Astrocyte of the spinal cord (primary cell): Measurements from ENCODE around the gene METTL26.

Source experiments
- DNase-seq: peaks from one replicate; pipeline ENCODE4 v3.0.0; 2011; ENCODE audit warnings: low read depth, low spot score
- H3K4me3 ChIP-seq: 2 replicates; pipeline ENCODE4 v1.5.1; 2011; ENCODE audit warnings: low read depth, mild to moderate bottlenecking, low read length, moderate library complexity
- CTCF ChIP-seq: IDR thresholded peaks from 2 replicates; pipeline ENCODE4 v1.5.1; 2012; ENCODE audit warnings: low read depth, mild to moderate bottlenecking, low read length, inconsistent platforms
- in situ Hi-C: cut with HindIII; loops from 2 replicates; pipeline ENCODE4 v1.10.0; 2017; ENCODE audit warnings: low sequenced_read_pairs

The METTL26 gene

GRCh38 chr16:681746-682427, 45.8 kb upstream of the METTL26 start:
- TF ChIP-seq CTCF: no peak
- peak; percentile 19 for DNase-seq
- H3K4me3 ChIP-seq: peak overlapping the region; percentile 75
- in situ Hi-C loops: no loop called here

GRCh38 chr16:680967-681745, 45.1 kb upstream of the METTL26 start:
- H3K4me3 ChIP-seq: peak overlapping the region; percentile 75
- in situ Hi-C loops: no loop called here
- DNase-seq: peak; percentile 40
- no peak for TF ChIP-seq CTCF

GRCh38 chr16:680625-680945, 44.5 kb upstream of the METTL26 start:
- TF ChIP-seq CTCF: no peak
- peak overlapping the region; percentile 75 for H3K4me3 ChIP-seq
- no peak for DNase-seq
- in situ Hi-C loops: no loop called here

- in situ Hi-C loops: no loop called here
- H3K4me3 ChIP-seq: peak within 1 kb of the TSS; percentile 75
- no peak for TF ChIP-seq CTCF
- DNase-seq: peak; percentile 87
Measured at GRCh38 chr16:679814-680624, 43.9 kb upstream of the METTL26 start, which contains the start of gene STUB1. Gene STUB1, plus strand, starts transcription at chr16:680410. Its CDS starts 116 bp downstream, at chr16:680526.

GRCh38 chr16:678858-679813, 43.0 kb upstream of the METTL26 start:
- DNase-seq: peak; percentile 48
- H3K4me3 ChIP-seq: peak overlapping the region; percentile 47
- no peak for TF ChIP-seq CTCF
- in situ Hi-C loops: no loop called here
